GM18868 (cell line): Measurements from ENCODE around the gene NALCN.

ENCODE experiments used
- ATAC-seq: cut with Tn5 transposase; IDR thresholded peaks from one replicate; pipeline ENCODE4 v1.9.1; 2021; ENCODE audit warnings: mild to moderate bottlenecking, moderate library complexity; ENCODE audit not compliant: unreplicated experiment

NALCN gene

GRCh38 chr13:101053301-101054093, 362.8 kb downstream of the NALCN start:
- no peak for ATAC-seq

- ATAC-seq = no peak
These were observed 367.0 kb downstream of the NALCN start for GRCh38 chr13:101049166-101049850.

GRCh38 chr13:101036546-101036945, 379.8 kb downstream of the NALCN start:
- ATAC-seq = no peak

- no peak for ATAC-seq
These were observed 381.1 kb downstream of the NALCN start for GRCh38 chr13:101035119-101035620.

- no peak for ATAC-seq
These were observed 389.4 kb downstream of the NALCN start for GRCh38 chr13:101026736-101027398.

GRCh38 chr13:101026328-101026727, 390.0 kb downstream of the NALCN start:
- no peak for ATAC-seq

GRCh38 chr13:101025925-101026324, 390.4 kb downstream of the NALCN start:
- ATAC-seq = no peak

- no peak for ATAC-seq
These were observed 390.8 kb downstream of the NALCN start for GRCh38 chr13:101025519-101025918.

- no peak for ATAC-seq
These were observed 397.2 kb downstream of the NALCN start for GRCh38 chr13:101019126-101019525.

- ATAC-seq = no peak
These were observed 397.6 kb downstream of the NALCN start for GRCh38 chr13:101018720-101019119.

GRCh38 chr13:101017123-101017872, 399.0 kb downstream of the NALCN start:
- ATAC-seq = no peak

- ATAC-seq = no peak
These were observed 399.8 kb downstream of the NALCN start for GRCh38 chr13:101016475-101016874.

GRCh38 chr13:101013245-101013644, 403.1 kb downstream of the NALCN start:
- no peak for ATAC-seq

GRCh38 chr13:101010100-101010499, 406.2 kb downstream of the NALCN start:
- ATAC-seq = no peak

GRCh38 chr13:101007245-101007644, 409.1 kb downstream of the NALCN start:
- no peak for ATAC-seq
